GM10847 (cell line): Measurements from ENCODE around the gene WNT1.

Experiments used
- POLR2A ChIP-seq: IDR thresholded peaks from 2 replicates; pipeline ENCODE4 v1.6.1; 2011; ENCODE audit not compliant: insufficient read length; ENCODE audit errors: extremely low read depth

WNT1 gene

DNA sequence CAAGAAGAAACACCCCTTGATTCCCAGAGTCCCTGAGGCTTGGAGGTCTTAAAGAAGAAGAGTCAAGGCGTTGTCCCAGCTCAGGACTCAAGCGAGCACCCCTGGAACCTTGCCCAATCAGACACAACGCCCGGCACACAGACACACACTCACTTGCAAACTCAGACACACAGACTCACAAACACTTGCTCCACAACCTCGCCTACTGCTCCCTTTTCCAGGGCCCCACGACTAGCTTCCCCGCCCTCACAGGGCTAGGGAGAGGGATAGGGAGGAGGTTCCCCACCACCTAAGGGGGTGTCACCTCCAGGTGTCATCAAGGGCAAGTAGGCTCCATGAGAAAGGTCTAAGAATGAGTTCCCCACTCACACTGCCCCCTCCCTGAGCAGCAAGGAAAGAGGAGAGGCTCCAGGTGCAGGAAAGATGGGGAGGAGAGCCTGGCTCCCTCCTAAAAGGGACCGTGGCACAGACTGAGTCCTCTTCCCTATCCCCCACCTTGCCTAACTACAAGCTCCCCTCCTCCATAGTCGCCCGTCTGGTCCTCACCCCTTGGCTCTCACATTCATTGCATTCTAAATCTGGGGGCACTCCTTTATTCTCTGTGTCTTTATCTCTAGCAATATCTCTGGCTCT lies 7.3 kb upstream of the WNT1 start:
- no peak for TF ChIP-seq POLR2A

- no peak for TF ChIP-seq POLR2A
Measured at GRCh38 chr12:48972213-48972951, 5.7 kb upstream of the WNT1 start.

GRCh38 chr12:48972952-48973483 lies 5.1 kb upstream of the WNT1 start:
- TF ChIP-seq POLR2A = no peak

DNA sequence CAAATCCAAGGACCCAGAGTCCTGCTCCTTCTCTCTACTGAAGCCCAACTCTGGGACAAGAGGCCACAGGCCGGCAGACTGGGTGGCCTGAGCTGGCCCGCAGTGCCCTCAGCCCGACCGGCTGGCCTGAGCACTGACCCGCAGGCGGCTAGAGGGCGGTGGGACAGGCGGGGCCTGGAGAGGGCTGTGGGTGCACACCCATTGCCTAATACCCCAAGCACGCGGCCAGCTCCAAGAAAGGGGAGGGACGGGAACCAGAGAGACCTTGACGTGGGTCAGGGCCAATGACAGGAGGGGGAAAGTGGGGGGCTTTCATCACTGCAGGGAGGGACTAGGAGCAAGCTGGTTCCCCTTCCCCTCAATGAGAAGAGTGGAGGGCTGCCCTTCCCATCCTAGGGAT lies 4.6 kb upstream of the WNT1 start:
- no peak for TF ChIP-seq POLR2A

- TF ChIP-seq POLR2A = no peak
Measured at GRCh38 chr12:48973941-48974673, 4.0 kb upstream of the WNT1 start.

DNA sequence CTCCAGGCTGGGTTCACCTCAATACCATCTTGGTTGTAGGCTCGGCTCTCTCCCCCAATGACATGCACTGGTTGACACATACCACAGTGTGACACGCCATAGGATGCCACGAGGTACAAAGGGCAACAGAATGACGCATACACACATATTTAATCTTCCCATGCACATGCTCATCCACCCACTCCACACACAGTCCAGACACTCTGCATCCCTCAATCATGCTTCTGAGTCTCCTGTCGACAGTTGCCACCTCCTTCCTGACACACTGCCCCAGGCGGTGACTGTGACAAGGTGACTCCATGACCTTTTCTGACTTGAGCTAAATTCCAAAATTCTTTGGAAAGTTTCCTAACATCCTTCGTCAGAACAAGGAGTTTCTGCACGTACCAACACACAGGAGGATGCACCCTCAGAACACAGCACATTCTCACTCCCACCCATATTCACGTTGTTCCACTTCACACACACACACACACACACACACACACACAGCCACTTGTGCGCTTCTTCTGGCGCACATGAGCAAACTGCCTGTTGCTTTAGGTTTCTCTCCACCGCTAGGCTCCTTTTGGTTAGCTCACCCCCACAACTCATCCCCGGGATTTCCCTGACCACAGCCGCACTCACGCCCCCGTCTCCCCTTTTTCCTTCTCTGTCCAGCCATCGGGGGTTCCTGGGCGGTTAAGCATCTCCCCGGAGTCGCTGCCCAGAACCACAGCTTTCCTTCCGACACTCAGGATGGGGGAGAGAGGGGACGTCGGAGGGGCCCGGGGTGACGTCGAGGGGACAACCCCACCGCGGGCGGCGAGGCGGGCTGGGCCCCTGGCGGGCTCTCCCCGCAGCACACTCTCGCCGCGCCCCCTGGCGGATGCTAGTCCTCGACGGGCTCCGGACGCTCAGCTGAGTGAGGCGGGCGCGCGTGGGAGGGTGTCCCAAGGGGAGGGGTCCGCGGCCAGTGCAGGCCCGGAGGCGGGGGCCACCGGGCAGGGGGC lies 536 bp upstream of the WNT1 start:
- TF ChIP-seq POLR2A = no peak

- TF ChIP-seq POLR2A = no peak
Measured at GRCh38 chr12:48978741-48979601, 849 bp downstream of the WNT1 start.

DNA sequence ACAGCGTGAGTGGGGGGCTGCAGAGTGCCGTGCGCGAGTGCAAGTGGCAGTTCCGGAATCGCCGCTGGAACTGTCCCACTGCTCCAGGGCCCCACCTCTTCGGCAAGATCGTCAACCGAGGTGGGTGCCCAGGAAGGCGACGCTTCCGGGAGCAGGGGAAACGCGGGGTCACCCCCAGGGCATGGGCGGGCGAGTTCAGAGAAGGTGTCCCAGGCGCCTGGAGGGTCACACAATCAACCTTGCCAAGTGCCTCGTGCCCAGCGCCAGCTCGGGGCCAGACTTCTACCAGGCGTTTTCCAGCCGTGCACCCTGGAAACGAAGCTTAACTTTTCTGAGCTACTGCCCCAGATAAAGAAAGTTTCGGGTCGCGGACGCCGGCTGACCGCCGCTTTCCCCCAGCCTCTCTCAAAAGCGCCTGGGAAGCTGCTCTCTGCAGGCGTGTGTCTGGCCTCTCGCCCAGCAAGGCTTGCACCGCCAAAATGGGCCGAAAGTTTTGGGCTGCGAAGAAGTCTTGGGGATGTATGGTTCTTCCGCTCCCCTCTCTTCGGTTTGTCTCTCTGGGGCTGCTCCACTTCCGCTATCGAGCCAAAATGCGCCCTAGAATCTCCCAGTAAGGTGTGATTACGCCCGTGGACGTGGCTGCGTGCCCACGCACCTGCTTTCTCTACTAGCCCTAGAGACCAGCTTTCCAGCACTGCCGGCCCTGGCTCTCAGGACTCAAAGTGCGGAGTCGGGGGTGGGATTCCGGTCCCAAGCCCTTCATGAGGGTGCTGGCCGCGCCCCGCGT lies 1.7 kb downstream of the WNT1 start:
- no peak for TF ChIP-seq POLR2A

DNA sequence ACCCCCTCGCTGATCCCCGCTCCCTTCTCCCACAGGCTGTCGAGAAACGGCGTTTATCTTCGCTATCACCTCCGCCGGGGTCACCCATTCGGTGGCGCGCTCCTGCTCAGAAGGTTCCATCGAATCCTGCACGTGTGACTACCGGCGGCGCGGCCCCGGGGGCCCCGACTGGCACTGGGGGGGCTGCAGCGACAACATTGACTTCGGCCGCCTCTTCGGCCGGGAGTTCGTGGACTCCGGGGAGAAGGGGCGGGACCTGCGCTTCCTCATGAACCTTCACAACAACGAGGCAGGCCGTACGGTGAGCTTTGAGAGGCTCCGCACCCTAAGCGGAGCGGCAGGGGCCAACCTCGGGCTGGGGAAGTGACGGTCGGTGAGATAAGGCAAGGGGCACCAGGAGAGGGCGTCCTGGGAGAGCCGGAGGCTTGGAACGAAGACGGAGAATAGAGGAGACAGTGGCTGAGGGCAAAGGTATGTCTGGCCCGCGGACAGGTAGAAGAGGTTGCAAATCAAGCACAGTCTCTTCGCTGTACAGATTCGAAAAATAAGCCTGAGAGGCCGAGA lies 2.3 kb downstream of the WNT1 start:
- TF ChIP-seq POLR2A = no peak

DNA sequence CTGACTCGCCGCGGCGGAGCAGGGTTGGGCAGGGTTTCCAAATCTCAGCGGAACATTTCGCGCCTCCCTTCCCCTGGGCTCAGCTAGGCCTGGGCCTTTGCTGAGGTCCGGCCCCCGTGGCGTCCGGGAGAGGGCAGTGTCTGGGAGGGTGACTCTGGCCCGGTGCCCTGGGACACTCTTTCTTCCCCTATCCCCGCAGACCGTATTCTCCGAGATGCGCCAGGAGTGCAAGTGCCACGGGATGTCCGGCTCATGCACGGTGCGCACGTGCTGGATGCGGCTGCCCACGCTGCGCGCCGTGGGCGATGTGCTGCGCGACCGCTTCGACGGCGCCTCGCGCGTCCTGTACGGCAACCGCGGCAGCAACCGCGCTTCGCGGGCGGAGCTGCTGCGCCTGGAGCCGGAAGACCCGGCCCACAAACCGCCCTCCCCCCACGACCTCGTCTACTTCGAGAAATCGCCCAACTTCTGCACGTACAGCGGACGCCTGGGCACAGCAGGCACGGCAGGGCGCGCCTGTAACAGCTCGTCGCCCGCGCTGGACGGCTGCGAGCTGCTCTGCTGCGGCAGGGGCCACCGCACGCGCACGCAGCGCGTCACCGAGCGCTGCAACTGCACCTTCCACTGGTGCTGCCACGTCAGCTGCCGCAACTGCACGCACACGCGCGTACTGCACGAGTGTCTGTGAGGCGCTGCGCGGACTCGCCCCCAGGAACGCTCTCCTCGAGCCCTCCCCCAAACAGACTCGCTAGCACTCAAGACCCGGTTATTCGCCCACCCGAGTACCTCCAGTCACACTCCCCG lies 3.0 kb downstream of the WNT1 start:
- TF ChIP-seq POLR2A = no peak

DNA sequence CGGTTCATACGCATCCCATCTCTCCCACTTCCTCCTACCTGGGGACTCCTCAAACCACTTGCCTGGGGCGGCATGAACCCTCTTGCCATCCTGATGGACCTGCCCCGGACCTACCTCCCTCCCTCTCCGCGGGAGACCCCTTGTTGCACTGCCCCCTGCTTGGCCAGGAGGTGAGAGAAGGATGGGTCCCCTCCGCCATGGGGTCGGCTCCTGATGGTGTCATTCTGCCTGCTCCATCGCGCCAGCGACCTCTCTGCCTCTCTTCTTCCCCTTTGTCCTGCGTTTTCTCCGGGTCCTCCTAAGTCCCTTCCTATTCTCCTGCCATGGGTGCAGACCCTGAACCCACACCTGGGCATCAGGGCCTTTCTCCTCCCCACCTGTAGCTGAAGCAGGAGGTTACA lies 3.6 kb downstream of the WNT1 start:
- no peak for TF ChIP-seq POLR2A

DNA sequence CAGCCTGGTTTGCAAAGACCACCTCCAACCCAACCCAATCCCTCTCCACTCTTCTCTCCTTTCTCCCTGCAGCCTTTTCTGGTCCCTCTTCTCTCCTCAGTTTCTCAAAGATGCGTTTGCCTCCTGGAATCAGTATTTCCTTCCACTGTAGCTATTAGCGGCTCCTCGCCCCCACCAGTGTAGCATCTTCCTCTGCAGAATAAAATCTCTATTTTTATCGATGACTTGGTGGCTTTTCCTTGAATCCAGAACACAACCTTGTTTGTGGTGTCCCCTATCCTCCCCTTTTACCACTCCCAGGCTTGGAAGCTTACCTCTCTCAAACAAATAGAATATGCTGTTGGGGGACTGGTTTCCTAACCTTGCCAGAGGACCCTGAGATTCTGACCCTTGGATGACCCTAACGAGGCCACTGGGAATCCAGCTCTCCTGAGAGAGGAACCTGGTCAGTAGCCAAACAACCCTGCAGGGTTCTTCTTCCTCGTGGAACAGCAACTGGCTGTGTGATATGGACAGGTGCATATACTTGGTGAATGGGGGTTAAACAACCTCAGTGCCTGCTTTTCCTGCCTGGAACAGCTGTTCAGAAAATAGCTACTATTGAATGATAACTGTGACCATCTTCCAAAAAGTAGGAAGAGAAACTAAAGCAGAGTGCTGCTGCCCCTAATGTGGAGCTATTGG lies 4.4 kb downstream of the WNT1 start:
- no peak for TF ChIP-seq POLR2A

- TF ChIP-seq POLR2A = no peak
Measured at GRCh38 chr12:48985475-48985897, 7.4 kb downstream of the WNT1 start.
